Esophagus muscularis mucosa (tissue), 4 donors: ENCODE measurements around the gene CXADR. TPM values are rescaled to one million over a fixed set of nuclear protein-coding genes. Genes with fewer than 3 reads are reported as not detected.
A peak's percentile ranks its signal among the peaks of the same experiment; 100 is the strongest.

ENCODE experiments used
- DNase-seq: peaks from one replicate; pipeline ENCODE4 v3.0.0-alpha.2; 2017; ENCODE audit errors: extremely low spot score
- H3K27ac ChIP-seq, 4 donors: fragments of 200-600 bp; sonication (generic); replicated peaks in 1 of 4; 1 replicate in 3 of 4; 2 replicates in 1 of 4; pipeline ENCODE4 v1.5.1; 2016 to 2019; ENCODE audit warnings: mild to moderate bottlenecking in 1 of 4
- H3K27me3 ChIP-seq, 4 donors: fragments of 200-600 bp; sonication (generic); one replicate each; pipeline versions ENCODE4 v1.5.1 to v1.6.0; 2016 to 2019
- H3K36me3 ChIP-seq, 4 donors: fragments of 200-600 bp; sonication (generic); one replicate each; pipeline ENCODE4 v1.5.1; 2016 to 2019
- H3K4me1 ChIP-seq, 4 donors: fragments of 200-600 bp; sonication (generic); one replicate each; pipeline ENCODE4 v1.5.1; 2016 to 2019
- H3K4me3 ChIP-seq, 4 donors: fragments of 200-600 bp; sonication (generic); 1 replicate in 2 of 4; 2 replicates in 2 of 4; pipeline ENCODE4 v1.5.1; 2016 to 2019; ENCODE audit warnings: mild to moderate bottlenecking in 4 of 4, moderate library complexity in 1 of 4
- H3K9me3 ChIP-seq, 4 donors: fragments of 200-600 bp; sonication (generic); 1 replicate in 3 of 4; 2 replicates in 1 of 4; pipeline ENCODE4 v1.5.1; 2016 to 2019
- CTCF ChIP-seq, 3 experiments: fragments of 200-600 bp in 2 of 3; fragments of 450-650 bp in 1 of 3; sonication (generic) in 2 of 3; IDR thresholded peaks; one replicate each; pipeline ENCODE4 v1.5.1; 2017 to 2019; ENCODE audit warnings: antibody characterized with exemption in 3 of 3, mild to moderate bottlenecking in 2 of 3, moderate library complexity in 1 of 3
- EP300 ChIP-seq: sonication (generic); formaldehyde crosslinking; IDR thresholded peaks from one replicate; pipeline ENCODE4 v1.6.1; 2017; ENCODE audit warnings: antibody characterized with exemption
- POLR2A ChIP-seq: fragments of 450-650 bp; IDR thresholded peaks from one replicate; pipeline ENCODE4 v1.6.1; 2017; ENCODE audit warnings: antibody characterized with exemption, moderate library complexity, mild to moderate bottlenecking, low read depth
- POLR2AphosphoS5 ChIP-seq, 2 donors: sonication (generic); formaldehyde crosslinking; IDR thresholded peaks; one replicate each; pipeline ENCODE4 v1.6.1; 2017; ENCODE audit warnings: antibody characterized with exemption in 2 of 2
- WGBS: methylation state at CpG from one replicate; pipeline ENCODE4 v1.1.5; 2018; 5-methylcytosine and 5-hydroxymethylcytosine counted together
- intact Hi-C: fragments of 100-400 bp; cut with DNase I; formaldehyde crosslinking; loops from one replicate; pipeline ENCODE4 v1.15.1; 2023
- total RNA-seq, 4 donors: library from RNA; depleted of rRNA; stranded (reverse); fragments of >200 nt; gene quantifications; one replicate each; pipeline versions ENCODE4 v1.1.0 to v1.2.1, GENCODE V29; 2016

CXADR gene
- total RNA-seq, 4 donors from 2014 or later: 0.33 to 1.4 (median 0.82) TPM

GRCh38 chr21:17616831-17617230 is 104.0 kb downstream of the CXADR start:
- no peaks in the 10 kb centered on the region for H3K27me3 ChIP-seq
- peaks cover 0 to 13% (median 10%) of the 10 kb centered on the region in 4 donors for H3K4me1 ChIP-seq
- intact Hi-C loops: loop anchor here (10.0 kb wide), 1 partner anchor 208 kb away; no protein-coding TSS in a partner anchor
- no peak for TF ChIP-seq POLR2A
- no peak for TF ChIP-seq CTCF (IDR thresholded peaks at IDR 0.05)
- no peak for TF ChIP-seq EP300
- TF ChIP-seq POLR2AphosphoS5 (IDR thresholded peaks at IDR 0.05): no peak
- 64% methylated on average over 1 of the region's 1 CpG for WGBS
- no peak overlapping the region for H3K27ac ChIP-seq
- H3K9me3 ChIP-seq: no peaks in the 10 kb centered on the region
- no peak for DNase-seq
- H3K36me3 ChIP-seq: no peaks in the 10 kb centered on the region
- no peak overlapping the region for H3K4me3 ChIP-seq

GRCh38 chr21:17622018-17622417 is 109.2 kb downstream of the CXADR start:
- peak; percentile 55 for DNase-seq
- no peaks in the 10 kb centered on the region for H3K4me1 ChIP-seq
- H3K36me3 ChIP-seq: no peaks in the 10 kb centered on the region
- no peak overlapping the region for H3K27ac ChIP-seq
- H3K27me3 ChIP-seq: no peaks in the 10 kb centered on the region
- no peak for TF ChIP-seq CTCF (IDR thresholded peaks at IDR 0.05)
- no peak for TF ChIP-seq POLR2AphosphoS5 (IDR thresholded peaks at IDR 0.05)
- no peak for TF ChIP-seq POLR2A
- TF ChIP-seq EP300: no peak
- no peaks in the 10 kb centered on the region for H3K9me3 ChIP-seq
- intact Hi-C loops: no loop called here
- H3K4me3 ChIP-seq: no peak overlapping the region
- WGBS: 81% methylated on average over 2 of the region's 2 CpGs

GRCh38 chr21:17631195-17631594 is 118.4 kb downstream of the CXADR start:
- Histone ChIP-seq H3K4me1 (peaks cover 0 to 10% (median 0%) of the 10 kb centered on the region in 4 donors), H3K4me3 (no peak overlapping the region), H3K27me3 (no peaks in the 10 kb centered on the region), H3K27ac (no peak overlapping the region), H3K36me3 (no peaks in the 10 kb centered on the region), H3K9me3 (no peaks in the 10 kb centered on the region)
- peak; percentile 37 for DNase-seq
- intact Hi-C loops: no loop called here
- no peak for TF ChIP-seq CTCF (IDR thresholded peaks at IDR 0.05)
- TF ChIP-seq POLR2AphosphoS5 (IDR thresholded peaks at IDR 0.05): no peak
- TF ChIP-seq EP300: no peak
- TF ChIP-seq POLR2A: no peak
- WGBS: 27% methylated on average over 4 of the region's 4 CpGs

- Histone ChIP-seq H3K36me3 (no peaks in the 10 kb centered on the region), H3K9me3 (peaks cover 0 to 11% (median 4%) of the 10 kb centered on the region in 4 donors), H3K27ac (no peak overlapping the region), H3K4me3 (no peak overlapping the region), H3K4me1 (no peaks in the 10 kb centered on the region), H3K27me3 (no peaks in the 10 kb centered on the region)
- WGBS: 82% methylated on average over 4 of the region's 4 CpGs
- DNase-seq: no peak
- intact Hi-C loops: no loop called here
- TF ChIP-seq CTCF (IDR thresholded peaks at IDR 0.05) (no peak), POLR2AphosphoS5 (IDR thresholded peaks at IDR 0.05) (no peak), POLR2A (no peak), EP300 (no peak)
These were observed 123.9 kb downstream of the CXADR start for GRCh38 chr21:17636711-17637110.

- no peak overlapping the region for H3K27ac ChIP-seq
- TF ChIP-seq CTCF (IDR thresholded peaks at IDR 0.05): no peak
- TF ChIP-seq POLR2AphosphoS5 (IDR thresholded peaks at IDR 0.05): no peak
- TF ChIP-seq POLR2A: no peak
- no peak for TF ChIP-seq EP300
- WGBS: 94% methylated on average over 2 of the region's 2 CpGs
- DNase-seq: no peak
- no peaks in the 10 kb centered on the region for H3K27me3 ChIP-seq
- no peaks in the 10 kb centered on the region for H3K36me3 ChIP-seq
- intact Hi-C loops: no loop called here
- H3K9me3 ChIP-seq: peaks cover 0 to 11% (median 4%) of the 10 kb centered on the region in 4 donors
- no peak overlapping the region for H3K4me3 ChIP-seq
- no peaks in the 10 kb centered on the region for H3K4me1 ChIP-seq
These were observed 128.0 kb downstream of the CXADR start for GRCh38 chr21:17640821-17641220.
